Glomerular endothelial cell (primary cell): ENCODE measurements around the gene DGUOK. TPM values are rescaled to one million over a fixed set of nuclear protein-coding genes. Genes with fewer than 3 reads are reported as not detected.
"Not testable (repeated sequence)": the region's sequence is repeated elsewhere in the genome, so short reads cannot be mapped to it uniquely, and the experiment has no call there.

Experiments used
- DNase-seq: peaks from one replicate; pipeline ENCODE4 v3.0.0-alpha.2; 2011; ENCODE audit warnings: low read depth, low spot score; ENCODE audit errors: extremely low read depth
- total RNA-seq: library from RNA; depleted of rRNA; stranded (reverse); fragments of >200 nt; gene quantifications from 2 replicates; pipeline ENCODE4 v1.2.3, GENCODE V29; 2015

DGUOK gene
- 54.9 and 63.0 TPM in 2 replicates for total RNA-seq

DNA sequence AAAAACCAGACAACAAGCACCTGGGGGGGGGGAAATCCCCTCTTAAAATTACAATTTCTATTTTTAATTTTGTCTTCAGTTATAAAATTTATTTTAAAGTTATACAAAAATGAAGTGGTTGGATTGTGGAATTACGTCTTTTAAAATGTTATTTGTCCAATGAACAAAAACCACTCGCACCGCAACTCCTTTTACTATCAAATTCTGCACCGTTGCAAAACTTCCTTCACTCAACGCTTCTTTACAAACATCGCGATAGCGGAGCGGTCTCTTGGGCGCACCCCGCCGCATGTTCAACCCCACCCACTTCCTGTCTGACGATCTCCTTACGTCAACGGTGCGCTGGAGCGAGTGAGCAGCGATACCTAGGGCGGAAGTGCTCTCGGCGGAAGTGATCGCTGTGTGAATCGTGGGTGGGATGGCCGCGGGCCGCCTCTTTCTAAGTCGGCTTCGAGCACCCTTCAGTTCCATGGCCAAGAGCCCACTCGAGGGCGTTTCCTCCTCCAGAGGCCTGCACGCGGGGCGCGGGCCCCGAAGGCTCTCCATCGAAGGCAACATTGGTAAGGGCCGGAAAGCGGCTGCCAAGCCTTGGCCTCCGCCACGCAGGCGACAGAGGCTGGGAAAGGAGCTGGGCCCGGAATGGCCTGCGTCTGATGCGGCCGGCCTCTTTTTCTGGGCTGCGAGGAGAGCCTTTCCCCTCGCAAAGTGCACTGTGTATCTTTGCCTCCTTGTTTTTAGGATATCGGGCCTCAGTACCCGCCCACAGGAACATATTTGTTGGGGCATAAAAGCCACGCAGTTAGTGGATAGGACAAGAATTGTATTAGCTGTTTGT, at the start of gene DGUOK:
TSS of gene DGUOK (plus strand) at position 388 of the 835 bp plus-strand sequence. CDS start at position 419, 31 bp downstream.
- peak; percentile 90 for DNase-seq

DNA sequence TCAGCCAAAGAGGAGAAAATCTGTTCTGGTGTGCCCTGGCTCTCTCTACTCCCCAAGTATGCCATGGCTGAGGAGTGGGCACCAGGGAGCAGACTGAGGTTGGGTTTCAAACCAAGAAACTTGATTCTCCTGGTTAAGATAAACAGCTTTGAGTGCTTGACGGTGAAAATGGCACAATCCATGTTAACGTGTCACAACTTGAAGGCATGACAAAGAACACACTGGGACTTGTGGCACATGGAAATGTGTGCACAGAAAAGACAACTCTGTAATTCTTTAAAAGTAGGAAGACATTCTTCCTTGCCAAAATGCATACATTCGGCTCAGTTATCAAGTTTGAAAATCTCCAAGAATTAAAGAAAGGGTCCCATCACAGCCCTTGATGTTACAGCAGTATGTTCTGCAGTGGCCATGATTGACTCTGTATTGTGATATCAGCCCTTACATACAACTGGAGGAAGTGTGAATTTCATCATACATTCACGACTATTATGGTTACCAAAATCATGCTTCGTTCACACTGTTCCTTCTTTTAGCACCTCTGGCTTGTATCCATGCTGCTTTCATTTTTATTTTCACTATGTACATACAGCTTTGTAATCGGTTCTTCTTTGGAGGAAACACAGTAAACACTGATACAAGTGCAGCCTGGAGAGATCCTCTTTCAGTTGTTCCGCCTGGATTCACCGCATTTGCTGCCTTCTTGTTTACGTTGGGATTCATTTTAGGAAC, 49.4 kb upstream of the DGUOK start:
- DNase-seq, result no peak

DNA sequence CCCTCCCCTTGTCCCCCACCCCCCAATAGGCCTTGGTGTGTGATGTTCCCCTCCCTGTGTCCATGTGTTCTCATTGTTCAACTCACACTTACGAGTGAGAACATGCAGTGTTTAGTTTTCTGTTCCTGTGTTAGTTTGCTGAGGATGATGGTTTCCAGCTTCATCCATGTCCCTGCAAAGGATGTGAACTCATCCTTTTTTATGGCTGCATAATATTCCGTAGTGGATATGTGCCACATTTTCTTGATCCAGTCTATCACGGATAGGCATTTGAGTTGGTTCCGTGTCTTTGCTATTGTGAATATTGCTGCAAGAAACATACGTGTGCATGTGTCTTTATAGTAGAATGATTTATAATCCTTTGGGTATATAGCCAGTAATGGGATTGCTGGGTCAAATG, 48.7 kb upstream of the DGUOK start:
- DNase-seq, result not testable (repeated sequence)

DNA sequence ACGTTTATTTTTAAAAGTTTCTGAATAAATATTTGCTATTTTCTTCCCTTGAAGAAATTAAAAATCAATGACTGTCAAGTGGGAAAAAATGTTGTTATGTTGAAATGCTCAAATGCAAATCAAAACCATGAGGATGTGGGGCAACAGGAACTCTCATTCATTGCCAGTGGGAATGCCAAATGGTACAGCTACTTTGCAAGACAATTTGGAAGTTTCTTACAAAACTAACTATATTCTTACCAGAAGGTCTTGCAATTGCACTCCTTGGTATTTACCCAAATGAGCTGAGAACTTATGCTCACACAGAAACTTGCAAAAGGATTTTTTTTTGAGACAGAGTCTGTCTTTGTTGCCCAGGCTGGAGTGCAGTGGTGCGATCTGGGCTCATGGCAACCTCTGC, 41.3 kb upstream of the DGUOK start:
- DNase-seq, result no peak

DNA sequence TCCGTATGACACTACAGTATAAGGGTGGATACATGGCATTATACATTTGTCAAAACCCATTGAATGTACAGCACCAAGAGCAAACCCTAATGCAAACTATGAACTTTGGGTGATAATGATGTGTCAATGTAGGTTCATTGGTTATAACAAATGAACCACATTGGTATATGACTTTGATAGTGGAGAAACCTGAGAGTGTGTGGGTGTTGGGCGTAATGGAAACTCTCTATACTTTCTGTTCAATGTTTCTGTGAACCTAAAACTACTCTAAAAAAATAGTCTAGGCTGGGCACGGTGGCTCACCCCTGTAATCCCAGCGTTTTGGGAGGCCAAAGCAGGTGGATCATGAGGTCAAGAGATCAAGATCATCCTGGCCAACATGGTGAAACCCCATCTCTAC, 40.3 kb upstream of the DGUOK start:
- DNase-seq, result no peak

DNA sequence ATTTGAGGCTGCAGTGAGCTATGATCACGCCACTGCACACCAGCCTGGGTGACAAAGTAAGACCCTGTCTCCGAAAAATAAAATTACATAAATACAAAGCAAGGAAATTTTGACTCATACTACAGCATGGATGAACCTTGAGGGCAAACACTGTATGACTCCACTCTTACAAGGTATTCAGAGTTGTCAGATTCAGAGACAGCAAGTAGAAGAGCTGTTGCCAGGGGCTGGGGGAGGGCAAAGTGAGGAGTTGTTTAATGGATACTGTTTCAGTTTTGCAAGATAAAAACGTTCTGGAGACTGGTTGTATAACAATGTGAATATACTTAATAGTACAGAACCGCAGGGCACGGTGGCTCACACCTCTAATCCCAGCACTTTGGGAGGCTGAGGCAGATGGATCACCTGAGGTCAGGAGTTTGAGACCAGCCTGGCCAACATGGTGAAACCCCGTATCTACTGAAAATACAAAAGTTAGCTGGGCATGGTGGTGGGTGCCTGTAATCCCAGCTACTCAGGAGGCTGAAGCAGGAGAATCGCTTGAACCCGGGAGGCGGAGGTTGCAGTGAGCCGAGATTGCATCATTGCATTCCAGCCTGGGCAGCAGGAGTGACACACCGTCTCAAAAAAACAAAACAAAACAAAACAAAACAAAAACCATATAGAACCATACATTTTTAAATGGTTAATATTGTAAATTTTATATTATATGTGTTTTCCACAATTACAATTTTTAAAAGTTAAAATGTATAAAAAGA, 38.9 kb upstream of the DGUOK start:
- DNase-seq, result not testable (repeated sequence)

DNA sequence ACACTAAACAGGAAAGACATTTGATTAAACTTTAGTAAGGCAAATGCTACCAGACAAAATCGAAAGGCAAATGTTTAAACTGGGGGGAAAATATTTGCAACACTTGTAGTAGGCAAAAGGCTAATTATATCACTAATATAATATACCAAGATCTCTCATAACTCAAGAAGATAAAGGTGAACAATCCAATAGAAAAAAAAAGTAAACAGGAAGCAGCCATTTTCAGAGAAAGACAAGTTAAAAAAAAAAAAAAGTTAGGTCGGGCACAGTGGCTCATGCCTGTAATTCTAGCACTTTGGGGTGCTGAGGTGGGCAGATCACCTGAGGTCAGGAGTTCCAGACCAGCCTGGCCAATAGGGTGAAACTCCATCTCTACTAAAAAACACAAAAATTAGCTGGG, 38.3 kb upstream of the DGUOK start:
- no peak for DNase-seq

DNA sequence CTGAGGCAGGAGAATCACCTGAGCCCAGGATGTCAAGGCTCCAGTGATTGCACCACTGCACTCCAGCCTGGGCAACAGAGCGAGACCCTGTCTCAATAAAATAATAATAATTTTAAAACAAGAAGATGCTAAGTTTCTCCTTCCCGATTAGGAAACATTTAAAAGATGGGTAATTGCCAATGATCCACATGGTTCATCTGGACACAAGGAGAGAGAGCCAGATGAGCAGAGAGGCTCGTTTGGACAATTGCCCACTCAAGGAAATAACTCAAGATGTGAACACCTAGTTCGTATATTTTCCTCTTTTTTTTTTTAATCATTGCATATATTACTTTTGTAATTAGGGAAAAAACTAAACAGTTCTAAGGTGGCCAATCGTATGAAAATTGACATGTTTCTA, 37.5 kb upstream of the DGUOK start:
- no peak for DNase-seq

DNA sequence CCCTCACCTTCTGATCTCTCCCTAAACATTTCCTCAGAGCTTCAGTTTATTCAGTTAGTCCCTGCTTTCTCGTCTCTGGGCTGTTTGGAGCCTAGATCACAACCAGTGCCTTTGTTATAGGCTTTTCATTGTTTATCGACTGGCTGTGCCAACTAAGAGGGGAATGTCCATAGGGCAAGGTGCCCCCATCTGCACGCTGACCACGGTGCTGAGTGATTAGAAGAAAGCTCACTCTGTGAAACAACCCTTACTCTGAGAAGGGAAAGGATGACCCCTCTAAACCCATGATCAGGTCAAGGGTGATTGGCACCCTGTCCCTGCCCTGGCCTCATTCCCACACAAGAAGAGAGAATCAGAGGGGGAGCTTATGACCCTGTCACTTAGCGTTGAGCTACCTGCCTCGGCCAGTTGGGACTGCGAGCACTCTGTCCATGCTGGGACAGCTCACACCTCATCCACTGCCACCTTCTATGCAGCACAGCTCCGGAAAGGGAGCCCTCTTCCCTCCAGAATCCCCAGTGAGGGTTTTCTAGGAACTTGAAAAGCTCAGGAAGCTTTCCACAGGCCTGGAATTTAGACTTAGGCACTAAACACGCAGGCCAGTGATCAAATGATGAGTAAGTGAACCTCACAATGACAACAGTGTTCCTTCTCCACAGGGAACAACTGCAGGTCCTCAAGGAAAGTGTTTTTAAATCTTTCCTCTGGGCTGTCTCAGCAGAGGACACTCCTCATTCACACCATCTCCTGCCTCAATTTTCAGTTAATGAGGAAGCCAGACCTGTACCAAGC, 36.2 kb upstream of the DGUOK start:
- DNase-seq, result no peak

DNA sequence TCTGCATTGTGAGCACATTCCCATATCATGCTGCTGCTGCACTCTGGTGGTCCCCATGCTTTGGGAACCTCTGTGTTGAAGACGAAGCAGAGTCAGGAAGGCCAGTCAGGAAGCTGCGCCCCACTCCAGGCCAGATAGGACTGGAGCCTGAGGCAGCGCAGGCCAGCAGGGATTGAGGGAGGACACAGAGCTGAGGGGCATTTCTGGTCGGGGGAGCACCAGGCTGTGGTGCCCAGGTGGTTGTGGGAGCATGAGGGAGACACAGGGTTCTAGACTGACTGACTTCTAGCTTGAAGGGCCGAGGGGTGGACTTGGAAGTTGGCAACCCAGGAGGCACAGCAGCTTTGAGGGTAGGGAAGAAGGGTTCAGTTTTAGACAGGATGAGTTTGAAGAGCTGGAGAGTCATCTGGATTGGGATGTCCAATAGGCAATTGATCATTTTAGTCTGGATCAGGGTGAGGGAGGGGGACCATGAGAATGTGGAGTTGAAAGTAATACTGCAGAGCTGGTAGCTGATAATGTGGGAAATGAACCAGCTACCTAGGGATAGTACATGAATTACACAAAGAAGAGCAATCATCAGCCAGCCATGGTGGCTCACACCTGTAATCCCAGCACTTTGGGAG, 35.3 kb upstream of the DGUOK start:
- DNase-seq, result no peak

DNA sequence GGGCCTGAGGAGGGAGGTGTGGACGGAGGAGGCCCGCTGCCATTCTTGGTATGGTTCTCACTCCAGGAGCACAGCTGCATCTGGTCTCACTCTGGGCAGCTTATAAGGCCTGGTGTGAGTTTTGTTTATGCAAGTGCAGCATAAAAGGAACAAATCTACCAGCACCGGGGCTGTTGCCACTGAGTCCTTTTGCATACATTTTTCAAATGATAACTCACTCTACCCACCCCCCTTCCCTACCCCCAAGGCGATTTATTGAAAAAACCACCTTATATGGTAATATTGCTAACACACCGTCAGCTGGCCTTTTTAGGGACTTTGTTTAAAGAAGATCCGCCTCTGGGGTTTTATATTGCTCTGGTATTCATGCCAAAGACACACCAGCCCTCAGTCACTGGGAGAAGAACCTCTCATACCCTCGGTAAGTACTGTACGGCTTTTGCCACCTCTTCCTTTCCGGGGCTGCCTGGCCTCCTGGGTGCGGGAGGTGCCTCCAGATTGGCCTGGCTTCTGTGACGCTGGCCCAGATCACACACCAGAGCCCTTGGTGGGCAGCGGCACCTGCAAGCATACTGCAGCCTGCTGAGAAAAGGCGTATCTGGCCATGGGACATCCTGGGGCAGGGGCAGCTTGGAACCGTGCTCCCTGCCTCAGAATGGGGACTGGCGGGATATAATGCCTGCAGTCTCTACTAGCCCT, 33.9 kb upstream of the DGUOK start, which contains the start of gene ACTG2:
TSS of gene ACTG2 (plus strand) at position 378 of the 699 bp plus-strand sequence. CDS start 8,304 bp downstream, outside the sequence.
- no peak for DNase-seq

DNA sequence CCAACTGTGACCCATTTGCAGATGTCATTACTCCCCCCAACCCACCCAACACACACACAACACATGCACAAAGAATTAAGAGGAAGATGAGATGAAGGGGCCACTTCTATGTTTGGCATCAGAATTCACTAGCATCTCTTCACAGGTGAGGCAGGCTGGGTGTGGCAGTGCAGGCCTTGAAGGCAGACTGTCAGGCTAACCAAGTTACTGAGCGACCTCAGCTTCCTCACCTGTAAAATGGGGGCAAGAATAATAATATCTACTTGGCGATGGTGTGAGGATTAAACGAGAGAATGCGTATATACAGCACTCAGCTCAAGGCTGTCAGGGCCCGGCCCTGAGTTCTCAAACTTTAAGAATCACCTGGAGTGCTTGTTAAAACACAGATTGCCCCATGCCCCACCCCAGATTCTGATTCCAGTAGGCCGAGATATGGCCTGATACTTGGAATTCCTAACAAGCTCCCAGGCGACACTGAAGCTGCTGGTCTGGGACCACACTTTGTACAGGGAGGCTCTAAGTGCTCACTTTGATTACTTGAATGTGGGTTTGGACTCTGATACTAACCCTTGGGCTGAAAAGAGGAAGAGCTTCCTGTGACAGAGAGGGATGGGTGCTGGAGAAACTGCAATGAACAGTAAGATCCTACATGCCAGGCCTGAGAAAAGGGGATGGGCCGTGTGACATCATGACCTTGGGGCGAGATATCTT, 32.8 kb upstream of the DGUOK start:
- DNase-seq, result no peak

DNA sequence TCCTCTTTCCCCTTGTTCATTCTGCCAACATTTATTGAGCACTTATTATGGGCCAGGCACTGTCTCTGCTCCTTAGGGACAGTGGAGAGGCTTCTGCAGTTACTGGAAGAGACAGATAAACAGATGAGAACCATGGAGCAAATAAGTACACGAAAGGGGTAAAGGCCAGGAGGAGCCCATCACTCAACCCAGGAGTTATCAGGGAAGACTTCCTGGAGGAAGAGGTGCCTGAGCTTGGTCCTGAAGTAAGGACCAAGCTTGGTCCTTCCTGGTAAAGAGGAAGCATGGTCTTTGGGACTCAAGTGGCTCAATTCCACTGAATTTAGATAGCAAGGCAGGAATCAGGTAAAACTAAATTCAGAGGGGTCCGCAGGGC, 32.2 kb upstream of the DGUOK start:
- DNase-seq, result no peak

DNA sequence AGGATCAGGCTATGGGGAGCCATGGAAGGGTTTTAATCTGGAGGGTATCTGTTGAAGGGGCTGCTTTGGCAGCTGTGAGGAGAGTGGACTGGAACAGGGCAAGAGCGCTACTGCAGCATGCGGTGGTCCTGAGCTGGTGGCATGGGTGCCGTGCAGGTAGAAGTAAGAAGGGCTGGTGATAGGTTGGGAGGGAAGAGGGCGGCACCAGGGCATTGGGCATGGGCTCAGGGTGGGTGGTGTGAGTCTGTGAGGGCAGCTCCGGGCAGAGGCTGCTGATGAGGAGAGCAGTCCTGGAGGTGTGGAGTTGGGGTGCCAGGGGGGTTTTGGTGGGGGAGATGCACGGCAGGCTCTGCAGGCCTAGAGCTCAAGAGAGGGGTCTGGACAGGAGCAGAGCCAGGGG, 31.8 kb upstream of the DGUOK start:
- DNase-seq, result no peak

DNA sequence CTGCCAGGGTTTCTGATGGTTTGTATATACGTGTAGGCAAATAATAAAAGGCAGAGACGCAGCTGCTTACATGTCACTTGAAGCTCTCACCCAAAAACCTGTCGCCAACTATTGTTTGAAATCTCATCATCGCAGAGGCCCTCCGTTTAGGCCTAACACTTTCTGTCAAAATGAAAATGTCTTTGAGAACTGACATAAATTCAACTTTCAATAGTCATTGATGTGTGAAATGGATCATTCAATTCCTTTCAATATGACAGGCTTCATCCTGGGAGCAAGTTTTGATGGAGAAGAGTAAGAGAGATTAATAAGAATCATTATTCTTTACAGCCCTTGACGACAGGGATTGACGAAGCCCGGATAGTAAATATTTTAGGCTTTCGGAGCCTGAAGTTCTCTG, 31.2 kb upstream of the DGUOK start:
- no peak for DNase-seq

DNA sequence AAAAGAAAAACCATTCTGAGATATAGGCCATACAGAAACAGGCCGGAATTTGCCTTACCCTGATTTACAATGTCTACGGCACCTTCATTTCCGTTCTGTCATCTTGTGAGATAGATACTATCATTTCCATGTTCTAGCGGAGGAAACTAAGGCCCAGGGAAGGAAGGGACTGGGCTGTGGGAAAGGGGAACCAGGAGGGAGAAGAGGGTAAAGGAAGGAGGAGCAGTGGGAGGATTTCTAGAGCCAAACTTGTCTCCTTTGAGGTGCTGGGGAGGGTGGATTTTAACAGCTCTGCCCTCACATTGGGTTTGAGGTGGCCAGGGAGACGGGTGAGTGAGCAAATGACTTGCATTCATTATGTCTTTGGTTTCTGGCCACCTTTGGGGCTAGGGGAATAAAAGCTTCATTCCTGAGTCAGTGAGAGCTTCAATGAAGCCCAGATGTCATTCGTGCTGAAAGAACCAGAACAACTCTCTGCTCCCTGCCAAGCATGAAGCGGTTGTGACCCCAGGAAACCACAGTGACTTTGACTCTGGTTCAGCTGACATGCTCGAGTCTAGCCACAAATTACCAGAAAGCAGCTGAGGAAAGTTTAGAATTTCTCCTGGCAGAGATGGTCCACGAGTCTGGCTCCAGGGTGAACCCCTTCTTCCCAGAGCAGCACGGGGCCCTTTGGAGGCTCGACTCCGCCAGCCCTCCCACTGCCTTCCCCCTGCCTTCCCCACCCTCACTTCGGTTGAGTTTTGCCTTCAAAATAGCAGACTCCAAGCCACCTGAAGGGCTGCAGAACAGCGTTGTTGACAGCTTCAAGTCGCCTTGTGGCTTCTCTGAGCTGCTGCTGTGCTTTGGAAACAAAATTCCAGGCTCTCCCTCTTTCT, 30.1 kb upstream of the DGUOK start:
- no peak for DNase-seq

DNA sequence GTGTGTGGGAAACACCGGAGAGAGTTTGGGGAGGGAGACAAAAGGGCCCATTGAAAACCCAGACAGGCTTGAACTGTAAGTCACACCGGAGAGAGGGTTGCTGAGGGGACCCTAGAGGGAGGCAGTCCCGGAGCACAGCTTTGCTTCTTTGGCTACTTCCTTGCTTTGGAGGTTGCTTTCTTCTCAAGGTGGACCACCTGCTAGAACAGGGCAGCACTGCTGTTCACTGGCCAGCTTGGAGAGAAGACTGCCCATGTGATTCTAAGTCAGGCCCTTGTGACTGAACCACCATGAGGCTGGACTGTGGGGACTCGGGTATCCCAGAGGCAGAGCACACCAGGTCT, 29.5 kb upstream of the DGUOK start:
- no peak for DNase-seq

DNA sequence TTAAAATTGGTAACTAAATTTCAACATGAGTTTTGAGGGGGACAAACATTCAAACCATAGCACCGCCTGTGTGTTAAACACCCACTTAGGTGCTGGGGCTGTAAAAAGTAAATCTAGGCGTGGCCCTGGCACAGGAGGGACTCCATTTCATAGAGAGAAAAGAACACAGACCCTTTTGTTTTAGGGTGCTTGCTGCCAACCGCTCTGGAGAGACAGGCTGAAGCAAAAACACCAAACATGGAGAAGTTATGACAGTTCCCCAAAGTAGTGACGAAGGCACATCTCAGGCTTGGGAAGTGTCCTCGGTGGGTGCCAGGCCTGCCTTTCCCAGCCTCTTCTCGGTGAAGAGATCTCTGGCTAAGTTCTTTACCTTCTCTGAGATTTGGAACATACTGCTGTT, 28.7 kb upstream of the DGUOK start:
- no peak for DNase-seq
